HepG2 (cell line): ENCODE data around the gene PPIA. TPM values are rescaled to one million over a fixed set of nuclear protein-coding genes. Genes with fewer than 3 reads are reported as not detected.

Experiments
- AHR ChIP-seq: IDR thresholded peaks from 2 replicates; pipeline ENCODE4 v1.6.1; 2018; ENCODE audit warnings: missing genetic modification reagents, missing compliant biosample characterization
- AKAP8 ChIP-seq: sonication (generic); formaldehyde crosslinking; IDR thresholded peaks from 2 replicates; pipeline ENCODE4 v1.5.1; 2020; ENCODE audit warnings: mild to moderate bottlenecking, missing genetic modification reagents
- ERF ChIP-seq: IDR thresholded peaks from 2 replicates; pipeline ENCODE4 v1.6.1; 2018; ENCODE audit warnings: missing biosample characterization, missing genetic modification reagents
- GATA4 ChIP-seq: sonication (generic); IDR thresholded peaks from 2 replicates; pipeline ENCODE4 v1.6.1; 2016; ENCODE audit warnings: antibody characterized with exemption, low read depth, borderline replicate concordance
- HNF1B ChIP-seq: sonication (generic); formaldehyde crosslinking; IDR thresholded peaks from 2 replicates; pipeline ENCODE4 v1.5.1; 2020; ENCODE audit warnings: mild to moderate bottlenecking, moderate library complexity, missing genetic modification reagents
- HNRNPK ChIP-seq: fragments of 200-400 bp; formaldehyde crosslinking; IDR thresholded peaks from 2 replicates; pipeline ENCODE4 v1.6.1; 2018; ENCODE audit warnings: low read length, low read depth, moderate library complexity, mild to moderate bottlenecking; ENCODE audit not compliant: poor library complexity, severe bottlenecking
- IKZF5 ChIP-seq: IDR thresholded peaks from 2 replicates; pipeline ENCODE4 v1.6.1; 2018; ENCODE audit warnings: missing genetic modification reagents, mild to moderate bottlenecking, missing compliant biosample characterization
- KDM5B ChIP-seq: sonication (generic); formaldehyde crosslinking; IDR thresholded peaks from 2 replicates; pipeline ENCODE4 v1.4.0; 2020; ENCODE audit warnings: missing genetic modification reagents, mild to moderate bottlenecking, borderline replicate concordance
- KLF11 ChIP-seq: IDR thresholded peaks from 2 replicates; pipeline ENCODE4 v1.6.1; 2016; ENCODE audit warnings: missing compliant biosample characterization
- NR2F6 ChIP-seq, 2 experiments: IDR thresholded peaks; 2 replicates each; pipeline ENCODE4 v1.6.1; 2016; ENCODE audit warnings: antibody characterized with exemption in 1 of 2, mild to moderate bottlenecking in 1 of 2
- PAWR ChIP-seq: sonication (generic); formaldehyde crosslinking; IDR thresholded peaks from 2 replicates; pipeline ENCODE4 v1.4.0; 2020; ENCODE audit warnings: missing genetic modification reagents, mild to moderate bottlenecking, borderline replicate concordance
- RFXANK ChIP-seq: IDR thresholded peaks from 2 replicates; pipeline ENCODE4 v1.6.1; 2016
- SOX5 ChIP-seq: IDR thresholded peaks from 2 replicates; pipeline ENCODE4 v1.6.1; 2016; ENCODE audit warnings: borderline replicate concordance
- SP4 ChIP-seq: sonication (generic); formaldehyde crosslinking; IDR thresholded peaks from 2 replicates; pipeline ENCODE4 v1.8.1; 2023; ENCODE audit warnings: mild to moderate bottlenecking, missing genetic modification reagents
- THAP8 ChIP-seq: sonication (generic); formaldehyde crosslinking; IDR thresholded peaks from 2 replicates; pipeline ENCODE4 v1.5.1; 2020; ENCODE audit warnings: missing genetic modification reagents, mild to moderate bottlenecking, borderline replicate concordance
- TIGD3 ChIP-seq: sonication (generic); formaldehyde crosslinking; IDR thresholded peaks from 2 replicates; pipeline ENCODE4 v1.5.1; 2020; ENCODE audit warnings: mild to moderate bottlenecking, missing genetic modification reagents, borderline replicate concordance
- XRCC5 ChIP-seq: fragments of 200-400 bp; formaldehyde crosslinking; optimal IDR thresholded peaks from 2 replicates; pipeline ENCODE3; 2017; ENCODE audit warnings: mild to moderate bottlenecking, low read length
- ZNF136 ChIP-seq: sonication (generic); formaldehyde crosslinking; IDR thresholded peaks from 2 replicates; pipeline ENCODE4 v1.8.1; 2022; ENCODE audit warnings: low read depth, mild to moderate bottlenecking, moderate library complexity, missing genetic modification reagents
- ZNF274 ChIP-seq: sonication (generic); formaldehyde crosslinking; IDR thresholded peaks from 2 replicates; pipeline ENCODE4 v1.5.1; 2020; ENCODE audit warnings: mild to moderate bottlenecking, missing genetic modification reagents
- ZSCAN25 ChIP-seq: sonication (generic); formaldehyde crosslinking; IDR thresholded peaks from 2 replicates; pipeline ENCODE4 v1.8.0; 2022; ENCODE audit warnings: mild to moderate bottlenecking, missing genetic modification reagents
- polyA plus RNA-seq, 8 experiments: library from polyadenylated mRNA; depleted of rRNA in 3 of 8; stranded (reverse) in 7 of 8; unstranded in 1 of 8; fragments of >200 nt; fragmentation: Illumina TruSeq in 4 of 8; extraction: Trizol in 4 of 8; gene quantifications; 2 replicates each; pipeline versions ENCODE4 v1.2.1 to v1.2.3, GENCODE V29; 2011 to 2016; ENCODE audit warnings: low read depth in 4 of 8, missing spikeins in 1 of 8, mixed read lengths in 1 of 8; ENCODE audit not compliant: insufficient read depth in 1 of 8
- total RNA-seq, 5 experiments: library from RNA; depleted of rRNA; stranded (reverse); fragments of >200 nt; fragmentation: Illumina TruSeq; extraction: Trizol; gene quantifications; 2 replicates each; pipeline ENCODE4 v1.2.3, GENCODE V29; 2016; ENCODE audit warnings: low read depth in 1 of 5
- TF ChIP-seq, protein P1 (sequence below): sonication (generic); formaldehyde crosslinking; IDR thresholded peaks from 2 replicates; pipeline ENCODE4 v1.8.0; 2022; ENCODE audit warnings: mild to moderate bottlenecking, missing genetic modification reagents; ENCODE audit not compliant: insufficient replicate concordance
- TF ChIP-seq, protein P2 (sequence below): sonication (generic); formaldehyde crosslinking; IDR thresholded peaks from 2 replicates; pipeline ENCODE4 v1.4.0; 2020; ENCODE audit warnings: mild to moderate bottlenecking, missing genetic modification reagents
- TF ChIP-seq, protein P3 (sequence below): sonication (generic); formaldehyde crosslinking; IDR thresholded peaks from 2 replicates; pipeline ENCODE4 v1.5.0; 2020; ENCODE audit warnings: missing genetic modification reagents, mild to moderate bottlenecking, borderline replicate concordance

PPIA gene
- total and polyA plus RNA-seq, 2 of the 13 experiments (the other 11 are each of a cell fraction or from before 2014, with no cell fraction given), result 2,268 to 3,010 TPM

GRCh38 chr7:44847509-44847919, 51.0 kb downstream of the PPIA start (continued):
- TF ChIP-seq KLF11 (CRISPR knock-in tag) (no peak), ZNF136 (CRISPR knock-in tag) (no peak), XRCC5 (no peak), GATA4 (no peak), HNF1B (no peak), ERF (peak; percentile 63; the same call in 1 of the 2 replicates), THAP8 (CRISPR knock-in tag) (no peak), TIGD3 (CRISPR knock-in tag) (no peak), SP4 (CRISPR knock-in tag) (no peak), HNRNPK (no peak), AKAP8 (CRISPR knock-in tag) (no peak), KDM5B (0 out of 2 replicates have a peak, but pooled peaks have one; percentile 20), IKZF5 (CRISPR knock-in tag) (no peak; the same call in 1 of the 2 replicates), SOX5 (no peak), ZSCAN25 (CRISPR knock-in tag) (no peak), RFXANK (CRISPR knock-in tag) (no peak), AHR (CRISPR knock-in tag) (no peak), PAWR (CRISPR knock-in tag) (no peak), ZNF274 (CRISPR knock-in tag) (0 out of 2 replicates have a peak, but pooled peaks have one; percentile 67), NR2F6 (IDR thresholded peaks at IDR 0.05) (no peak), NR2F6 (CRISPR knock-in tag; IDR thresholded peaks at IDR 0.05) (no peak)
- TF ChIP-seq, protein P1, sequence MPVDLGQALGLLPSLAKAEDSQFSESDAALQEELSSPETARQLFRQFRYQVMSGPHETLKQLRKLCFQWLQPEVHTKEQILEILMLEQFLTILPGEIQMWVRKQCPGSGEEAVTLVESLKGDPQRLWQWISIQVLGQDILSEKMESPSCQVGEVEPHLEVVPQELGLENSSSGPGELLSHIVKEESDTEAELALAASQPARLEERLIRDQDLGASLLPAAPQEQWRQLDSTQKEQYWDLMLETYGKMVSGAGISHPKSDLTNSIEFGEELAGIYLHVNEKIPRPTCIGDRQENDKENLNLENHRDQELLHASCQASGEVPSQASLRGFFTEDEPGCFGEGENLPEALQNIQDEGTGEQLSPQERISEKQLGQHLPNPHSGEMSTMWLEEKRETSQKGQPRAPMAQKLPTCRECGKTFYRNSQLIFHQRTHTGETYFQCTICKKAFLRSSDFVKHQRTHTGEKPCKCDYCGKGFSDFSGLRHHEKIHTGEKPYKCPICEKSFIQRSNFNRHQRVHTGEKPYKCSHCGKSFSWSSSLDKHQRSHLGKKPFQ (CRISPR knock-in tag), result peak; percentile 51
- TF ChIP-seq, protein P2, sequence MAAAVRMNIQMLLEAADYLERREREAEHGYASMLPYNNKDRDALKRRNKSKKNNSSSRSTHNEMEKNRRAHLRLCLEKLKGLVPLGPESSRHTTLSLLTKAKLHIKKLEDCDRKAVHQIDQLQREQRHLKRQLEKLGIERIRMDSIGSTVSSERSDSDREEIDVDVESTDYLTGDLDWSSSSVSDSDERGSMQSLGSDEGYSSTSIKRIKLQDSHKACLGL (CRISPR knock-in tag), result no peak
- TF ChIP-seq, protein P3, sequence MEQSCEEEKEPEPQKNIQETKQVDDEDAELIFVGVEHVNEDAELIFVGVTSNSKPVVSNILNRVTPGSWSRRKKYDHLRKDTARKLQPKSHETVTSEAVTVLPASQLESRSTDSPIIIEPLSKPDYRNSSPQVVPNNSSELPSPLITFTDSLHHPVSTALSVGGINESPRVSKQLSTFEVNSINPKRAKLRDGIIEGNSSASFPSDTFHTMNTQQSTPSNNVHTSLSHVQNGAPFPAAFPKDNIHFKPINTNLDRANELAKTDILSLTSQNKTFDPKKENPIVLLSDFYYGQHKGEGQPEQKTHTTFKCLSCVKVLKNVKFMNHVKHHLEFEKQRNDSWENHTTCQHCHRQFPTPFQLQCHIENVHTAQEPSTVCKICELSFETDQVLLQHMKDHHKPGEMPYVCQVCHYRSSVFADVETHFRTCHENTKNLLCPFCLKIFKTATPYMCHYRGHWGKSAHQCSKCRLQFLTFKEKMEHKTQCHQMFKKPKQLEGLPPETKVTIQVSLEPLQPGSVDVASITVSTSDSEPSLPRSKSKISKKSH (CRISPR knock-in tag), result no peak
